Mesendoderm (in vitro differentiated cells): ENCODE results near the gene HRCT1.

Source experiments
- DNase-seq: peaks from one replicate; pipeline ENCODE4 v3.0.0; 2013
- H2AK5ac ChIP-seq: 2 replicates; pipeline ENCODE4 v1.6.1; 2013; ENCODE audit warnings: low read length, inconsistent platforms
- H2BK120ac ChIP-seq: 2 replicates; pipeline ENCODE4 v1.6.1; 2013; ENCODE audit warnings: low read depth, mild to moderate bottlenecking, low read length, moderate library complexity, mixed read lengths
- H2BK15ac ChIP-seq: replicated peaks from 2 replicates; pipeline ENCODE4 v1.6.1; 2013; ENCODE audit warnings: low read depth, mild to moderate bottlenecking, moderate library complexity
- H2BK5ac ChIP-seq: 2 replicates; pipeline ENCODE4 v1.6.1; 2013; ENCODE audit warnings: low read length, inconsistent platforms
- H3K18ac ChIP-seq: 2 replicates; pipeline ENCODE4 v1.6.1; 2013; ENCODE audit warnings: mild to moderate bottlenecking, low read length, mixed read lengths
- H3K23ac ChIP-seq: one replicate; pipeline ENCODE4 v1.6.1; 2013; ENCODE audit warnings: low read length
- H3K27ac ChIP-seq: 2 replicates; pipeline ENCODE4 v1.5.1; 2013; ENCODE audit warnings: low read depth, mild to moderate bottlenecking, inconsistent platforms, low read length, moderate library complexity
- H3K27me3 ChIP-seq: 2 replicates; pipeline ENCODE4 v1.6.1; 2013; ENCODE audit warnings: low read length, control low read depth, mild to moderate bottlenecking, inconsistent platforms; ENCODE audit not compliant: insufficient read depth, poor library complexity
- H3K36me3 ChIP-seq: 2 replicates; pipeline ENCODE4 v1.6.1; 2013; ENCODE audit warnings: low read length, inconsistent platforms; ENCODE audit not compliant: control insufficient read depth, insufficient read depth
- H3K4ac ChIP-seq: one replicate; pipeline ENCODE4 v1.6.1; 2013; ENCODE audit warnings: low read depth, mild to moderate bottlenecking, low read length, moderate library complexity
- H3K4me1 ChIP-seq: 2 replicates; pipeline ENCODE4 v1.6.1; 2013; ENCODE audit warnings: low read depth, low read length, inconsistent platforms; ENCODE audit not compliant: control insufficient read depth
- H3K4me2 ChIP-seq: 2 replicates; pipeline ENCODE4 v1.6.1; 2013; ENCODE audit warnings: low read length
- H3K4me3 ChIP-seq: 2 replicates; pipeline ENCODE4 v1.5.1; 2013; ENCODE audit warnings: mild to moderate bottlenecking, low read length
- H3K56ac ChIP-seq: one replicate; pipeline ENCODE4 v1.6.1; 2013; ENCODE audit warnings: low read length
- H3K79me1 ChIP-seq: 2 replicates; pipeline ENCODE4 v1.6.1; 2013; ENCODE audit warnings: low read length, inconsistent platforms
- H3K79me2 ChIP-seq: 2 replicates; pipeline ENCODE4 v1.6.1; 2013; ENCODE audit warnings: mild to moderate bottlenecking, low read length; ENCODE audit not compliant: control insufficient read depth, insufficient read depth
- H3K9ac ChIP-seq: 2 replicates; pipeline ENCODE4 v1.6.1; 2013; ENCODE audit warnings: low read length, inconsistent platforms
- H4K5ac ChIP-seq: one replicate; pipeline ENCODE4 v1.6.1; 2013; ENCODE audit warnings: low read length
- H4K8ac ChIP-seq: one replicate; pipeline ENCODE4 v1.6.1; 2013; ENCODE audit warnings: low read depth, mild to moderate bottlenecking, control low read depth, low read length, moderate library complexity
- WGBS: extraction: QIAGEN DNeasy Blood & Tissue Kit; methylation state at CpG from one replicate; pipeline ENCODE4 v1.1.7; 2013; ENCODE audit warnings: low lambda C conversion rate, missing lambda C conversion rate; ENCODE audit not compliant: insufficient coverage; ENCODE audit errors: extremely low coverage; 5-methylcytosine and 5-hydroxymethylcytosine counted together

The HRCT1 gene

GRCh38 chr9:35914301-35914807, 8.4 kb downstream of the HRCT1 start:
- H2AK5ac ChIP-seq: no peak overlapping the region
- H2BK15ac ChIP-seq: no peak overlapping the region
- no peak overlapping the region for H3K4me2 ChIP-seq
- H3K27me3 ChIP-seq: no peaks in the 10 kb centered on the region
- no CpG with 5 or more reads among the region's 9 CpGs for WGBS
- H3K27ac ChIP-seq: no peak overlapping the region
- H3K4me3 ChIP-seq: no peak overlapping the region
- no peak overlapping the region for H4K5ac ChIP-seq
- H3K4ac ChIP-seq: no peak overlapping the region
- no peak overlapping the region for H4K8ac ChIP-seq
- peaks cover 3% of the 10 kb centered on the region for H3K4me1 ChIP-seq
- H3K36me3 ChIP-seq: no peaks in the 10 kb centered on the region
- peak; percentile 88 for DNase-seq
- no peak overlapping the region for H3K18ac ChIP-seq
- no peak overlapping the region for H3K9ac ChIP-seq
- no peaks in the 10 kb centered on the region for H3K79me2 ChIP-seq
- H3K23ac ChIP-seq: no peak overlapping the region
- no peaks in the 10 kb centered on the region for H3K79me1 ChIP-seq
- H2BK5ac ChIP-seq: no peak overlapping the region
- H2BK120ac ChIP-seq: no peak overlapping the region
- no peak overlapping the region for H3K56ac ChIP-seq

DNA sequence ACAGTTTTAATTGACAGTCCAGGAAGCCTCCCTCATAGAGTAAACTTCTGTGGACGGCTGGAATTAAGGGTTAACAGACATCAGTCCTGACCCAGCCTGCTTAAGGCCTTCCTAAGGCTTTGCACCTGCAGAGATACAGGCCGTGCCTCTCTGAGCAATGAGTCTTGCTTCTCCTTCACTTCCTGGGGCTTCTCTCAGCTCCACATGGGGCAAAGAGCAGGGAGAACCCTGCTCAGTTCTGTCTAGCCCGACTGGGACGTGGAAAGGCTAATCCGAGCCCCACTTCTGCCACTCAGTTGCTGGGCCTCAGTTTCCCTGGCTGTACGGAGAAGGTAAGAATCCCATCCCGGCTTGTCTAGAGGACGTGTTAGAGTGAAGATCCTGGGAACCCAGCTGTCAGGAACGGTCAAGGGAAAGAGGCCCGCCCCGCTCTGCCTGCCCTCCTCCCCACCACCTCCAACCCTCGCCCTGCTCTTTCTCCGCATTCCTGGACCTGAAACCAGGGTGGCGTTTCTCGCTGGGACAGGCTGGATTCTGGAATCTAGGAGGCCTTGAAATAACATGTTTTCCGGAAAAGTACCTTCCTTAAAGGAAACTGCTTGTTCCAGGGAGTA, 9.8 kb downstream of the HRCT1 start:
- Histone ChIP-seq H3K27ac (no peak overlapping the region), H3K4me2 (no peak overlapping the region), H3K56ac (no peak overlapping the region), H3K79me1 (no peaks in the 10 kb centered on the region), H3K36me3 (no peaks in the 10 kb centered on the region), H3K79me2 (no peaks in the 10 kb centered on the region), H2AK5ac (no peak overlapping the region), H3K9ac (no peak overlapping the region), H3K18ac (no peak overlapping the region), H2BK120ac (no peak overlapping the region), H3K27me3 (no peaks in the 10 kb centered on the region), H2BK5ac (no peak overlapping the region), H4K5ac (no peak overlapping the region), H2BK15ac (no peak overlapping the region), H3K4me3 (no peak overlapping the region), H3K4me1 (no peaks in the 10 kb centered on the region), H4K8ac (no peak overlapping the region), H3K4ac (no peak overlapping the region), H3K23ac (no peak overlapping the region)
- DNase-seq: no peak
- no CpG with 5 or more reads among the region's 16 CpGs for WGBS

DNA sequence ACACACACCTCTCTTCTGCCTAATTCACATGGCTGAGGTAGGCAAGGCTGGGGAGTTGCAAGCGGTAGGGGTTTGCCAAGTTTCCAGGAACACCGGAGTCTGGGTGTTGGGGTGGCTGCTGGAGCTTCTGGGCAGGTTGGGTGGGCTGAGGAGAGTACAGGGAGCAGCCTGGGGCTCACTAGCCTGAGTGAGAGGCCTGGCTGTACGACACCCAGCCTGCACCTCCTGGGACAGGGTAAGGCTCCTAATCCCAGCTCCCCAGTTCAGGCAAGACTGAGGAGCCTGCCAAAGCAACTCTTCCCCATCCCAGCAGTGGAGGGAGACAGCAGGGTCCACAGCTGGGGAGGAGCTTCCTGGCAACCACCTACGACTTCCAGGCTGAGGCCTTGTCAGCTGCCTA, 11.3 kb downstream of the HRCT1 start:
- no peak overlapping the region for H3K4ac ChIP-seq
- H2AK5ac ChIP-seq: no peak overlapping the region
- no peak overlapping the region for H3K56ac ChIP-seq
- no peak overlapping the region for H3K9ac ChIP-seq
- H4K8ac ChIP-seq: no peak overlapping the region
- no peak overlapping the region for H3K4me2 ChIP-seq
- no peaks in the 10 kb centered on the region for H3K79me1 ChIP-seq
- no peak overlapping the region for H3K27ac ChIP-seq
- WGBS: no CpG with 5 or more reads among the region's 4 CpGs
- H3K79me2 ChIP-seq: no peaks in the 10 kb centered on the region
- H3K23ac ChIP-seq: peak overlapping the region; percentile 54
- no peak overlapping the region for H2BK15ac ChIP-seq
- H3K4me3 ChIP-seq: no peak overlapping the region
- H3K27me3 ChIP-seq: no peaks in the 10 kb centered on the region
- H3K36me3 ChIP-seq: no peaks in the 10 kb centered on the region
- no peak overlapping the region for H3K18ac ChIP-seq
- no peaks in the 10 kb centered on the region for H3K4me1 ChIP-seq
- no peak overlapping the region for H2BK5ac ChIP-seq
- H2BK120ac ChIP-seq: no peak overlapping the region
- H4K5ac ChIP-seq: no peak overlapping the region
- DNase-seq: no peak

- Histone ChIP-seq H3K4ac (no peak overlapping the region), H3K27me3 (no peaks in the 10 kb centered on the region), H3K79me2 (no peaks in the 10 kb centered on the region), H3K56ac (no peak overlapping the region), H3K36me3 (no peaks in the 10 kb centered on the region), H3K23ac (no peak overlapping the region), H2BK120ac (no peak overlapping the region), H4K8ac (no peak overlapping the region), H2AK5ac (no peak overlapping the region), H3K4me1 (no peaks in the 10 kb centered on the region), H3K9ac (no peak overlapping the region), H3K79me1 (no peaks in the 10 kb centered on the region), H4K5ac (no peak overlapping the region), H3K4me3 (no peak overlapping the region), H2BK15ac (no peak overlapping the region), H3K27ac (no peak overlapping the region), H2BK5ac (no peak overlapping the region), H3K4me2 (no peak overlapping the region), H3K18ac (no peak overlapping the region)
- WGBS: no CpG with 5 or more reads among the region's 3 CpGs
- DNase-seq: no peak
Observed at GRCh38 chr9:35918780-35919179, 12.8 kb downstream of the HRCT1 start.

- no peak overlapping the region for H4K8ac ChIP-seq
- no peaks in the 10 kb centered on the region for H3K36me3 ChIP-seq
- no peak overlapping the region for H2AK5ac ChIP-seq
- WGBS: no CpG with 5 or more reads among the region's 3 CpGs
- H3K4ac ChIP-seq: no peak overlapping the region
- no peaks in the 10 kb centered on the region for H3K79me2 ChIP-seq
- H3K27ac ChIP-seq: no peak overlapping the region
- no peaks in the 10 kb centered on the region for H3K27me3 ChIP-seq
- H2BK120ac ChIP-seq: no peak overlapping the region
- H2BK5ac ChIP-seq: no peak overlapping the region
- no peak overlapping the region for H3K18ac ChIP-seq
- no peak overlapping the region for H3K9ac ChIP-seq
- no peak overlapping the region for H3K4me3 ChIP-seq
- no peak overlapping the region for H3K56ac ChIP-seq
- H3K4me2 ChIP-seq: no peak overlapping the region
- DNase-seq: no peak
- no peak overlapping the region for H4K5ac ChIP-seq
- no peak overlapping the region for H3K23ac ChIP-seq
- no peaks in the 10 kb centered on the region for H3K4me1 ChIP-seq
- H2BK15ac ChIP-seq: no peak overlapping the region
- H3K79me1 ChIP-seq: no peaks in the 10 kb centered on the region
Observed at GRCh38 chr9:35919212-35920008, 13.4 kb downstream of the HRCT1 start.
